ENCODE data around the gene VEGFA.

- no peak for TF ChIP-seq CTCF (IDR thresholded peaks at IDR 0.05)
- TF ChIP-seq POLR2A (IDR thresholded peaks at IDR 0.05), result no peak
Observed at GRCh38 chr6:43766964-43767461, 3.0 kb upstream of the VEGFA start.

All from esophagus squamous epithelium (tissue), 4 donors.